MM.1S (cell line): ENCODE measurements around the gene ARHGEF7.

Source experiments
- DNase-seq: peaks from one replicate; pipeline ENCODE4 v3.0.0-alpha.2; 2015
- H2AFZ ChIP-seq: fragments of 300-600 bp; sonication (generic); 2 replicates; pipeline ENCODE4 v1.6.0; 2016; ENCODE audit warnings: antibody characterized with exemption, low read length
- H3F3A ChIP-seq: fragments of 300-600 bp; sonication (generic); 2 replicates; pipeline ENCODE4 v1.6.1; 2016; ENCODE audit warnings: mild to moderate bottlenecking, antibody characterized with exemption, low read length, moderate library complexity, mixed read lengths; ENCODE audit not compliant: insufficient read depth
- H3K27ac ChIP-seq: fragments of 300-600 bp; sonication (generic); 2 replicates; pipeline ENCODE4 v1.5.1; 2016; ENCODE audit warnings: mild to moderate bottlenecking, low read length
- H3K27me3 ChIP-seq: fragments of 300-600 bp; sonication (generic); replicated peaks from 2 replicates; pipeline ENCODE4 v1.6.0; 2016; ENCODE audit warnings: low read length; ENCODE audit not compliant: insufficient read depth
- H3K36me3 ChIP-seq: fragments of 300-600 bp; sonication (generic); replicated peaks from 2 replicates; pipeline ENCODE4 v1.6.1; 2016; ENCODE audit warnings: mild to moderate bottlenecking, low read length, mixed read lengths; ENCODE audit not compliant: insufficient read depth
- H3K4me1 ChIP-seq: fragments of 300-600 bp; sonication (generic); 2 replicates; pipeline ENCODE4 v1.6.1; 2016; ENCODE audit warnings: low read length, mixed read lengths
- H3K4me2 ChIP-seq: fragments of 300-600 bp; sonication (generic); 2 replicates; pipeline ENCODE4 v1.6.0; 2016; ENCODE audit warnings: low read depth, low read length
- H3K4me3 ChIP-seq: fragments of 300-600 bp; sonication (generic); 2 replicates; pipeline ENCODE4 v1.5.1; 2016; ENCODE audit warnings: low read length, mixed read lengths
- H3K79me2 ChIP-seq: fragments of 300-600 bp; sonication (generic); 2 replicates; pipeline ENCODE4 v1.6.1; 2016; ENCODE audit warnings: mixed run types, low read length, mixed read lengths
- H3K9ac ChIP-seq: fragments of 300-600 bp; sonication (generic); 2 replicates; pipeline ENCODE4 v1.6.1; 2016; ENCODE audit warnings: low read length, mixed read lengths
- H3K9me2 ChIP-seq: fragments of 300-600 bp; sonication (generic); replicated peaks from 2 replicates; pipeline ENCODE4 v1.6.1; 2016; ENCODE audit warnings: mild to moderate bottlenecking, low read length, mixed read lengths; ENCODE audit not compliant: insufficient read depth
- H3K9me3 ChIP-seq: fragments of 300-600 bp; sonication (generic); replicated peaks from 2 replicates; pipeline ENCODE4 v1.6.1; 2016; ENCODE audit warnings: mild to moderate bottlenecking, low read length, mixed read lengths; ENCODE audit not compliant: insufficient read depth
- H4K20me1 ChIP-seq: fragments of 300-600 bp; sonication (generic); 2 replicates; pipeline ENCODE4 v1.6.1; 2016; ENCODE audit warnings: mild to moderate bottlenecking, low read length, moderate library complexity, mixed read lengths; ENCODE audit not compliant: insufficient read depth
- EZH2 ChIP-seq: fragments of 300-600 bp; sonication (generic); optimal IDR thresholded peaks from 2 replicates; pipeline ENCODE3; 2017; ENCODE audit warnings: low read depth, mild to moderate bottlenecking, antibody characterized with exemption, low read length, mixed read lengths
- EZH2phosphoT487 ChIP-seq: fragments of 300-600 bp; sonication (generic); IDR thresholded peaks from 2 replicates; pipeline ENCODE4 v1.6.1; 2018; ENCODE audit warnings: antibody characterized with exemption, low read length
- TF ChIP-seq, protein P1 (sequence below): fragments of 300-600 bp; sonication (generic); IDR thresholded peaks from 2 replicates; pipeline ENCODE4 v1.5.1; 2016; ENCODE audit warnings: antibody characterized with exemption, low read length, mixed read lengths

The ARHGEF7 gene

DNA sequence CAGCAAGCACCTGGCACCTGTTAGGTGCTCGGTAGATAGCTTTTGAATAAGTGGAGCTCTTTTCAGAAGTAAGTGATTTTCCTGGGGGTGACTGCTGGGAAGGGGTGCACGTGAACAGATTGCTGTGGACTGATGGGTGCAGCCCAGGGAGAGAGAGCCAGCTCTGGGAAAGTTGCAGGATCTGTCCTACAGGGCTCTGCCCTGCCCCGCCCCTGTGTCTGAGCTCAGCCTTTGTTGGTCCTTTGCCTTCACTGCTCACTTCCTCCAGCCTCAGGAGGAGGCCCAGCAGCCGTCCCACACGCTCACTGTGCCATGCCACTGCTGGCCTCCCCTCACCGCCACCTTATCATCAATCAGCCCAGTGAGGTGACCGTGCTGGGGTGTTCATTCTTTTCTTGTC, 171.6 kb downstream of the ARHGEF7 start:
- DNase-seq = no peak
- TF ChIP-seq EZH2phosphoT487 = no peak
- TF ChIP-seq, protein P1, sequence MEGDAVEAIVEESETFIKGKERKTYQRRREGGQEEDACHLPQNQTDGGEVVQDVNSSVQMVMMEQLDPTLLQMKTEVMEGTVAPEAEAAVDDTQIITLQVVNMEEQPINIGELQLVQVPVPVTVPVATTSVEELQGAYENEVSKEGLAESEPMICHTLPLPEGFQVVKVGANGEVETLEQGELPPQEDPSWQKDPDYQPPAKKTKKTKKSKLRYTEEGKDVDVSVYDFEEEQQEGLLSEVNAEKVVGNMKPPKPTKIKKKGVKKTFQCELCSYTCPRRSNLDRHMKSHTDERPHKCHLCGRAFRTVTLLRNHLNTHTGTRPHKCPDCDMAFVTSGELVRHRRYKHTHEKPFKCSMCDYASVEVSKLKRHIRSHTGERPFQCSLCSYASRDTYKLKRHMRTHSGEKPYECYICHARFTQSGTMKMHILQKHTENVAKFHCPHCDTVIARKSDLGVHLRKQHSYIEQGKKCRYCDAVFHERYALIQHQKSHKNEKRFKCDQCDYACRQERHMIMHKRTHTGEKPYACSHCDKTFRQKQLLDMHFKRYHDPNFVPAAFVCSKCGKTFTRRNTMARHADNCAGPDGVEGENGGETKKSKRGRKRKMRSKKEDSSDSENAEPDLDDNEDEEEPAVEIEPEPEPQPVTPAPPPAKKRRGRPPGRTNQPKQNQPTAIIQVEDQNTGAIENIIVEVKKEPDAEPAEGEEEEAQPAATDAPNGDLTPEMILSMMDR = no peak
- TF ChIP-seq EZH2 = no peak
- Histone ChIP-seq H4K20me1 (no peaks in the 10 kb centered on the region), H3K4me2 (no peak overlapping the region), H3K9me3 (no peaks in the 10 kb centered on the region), H2AFZ (no peak overlapping the region), H3F3A (no peaks in the 10 kb centered on the region), H3K36me3 (no peaks in the 10 kb centered on the region), H3K79me2 (no peaks in the 10 kb centered on the region), H3K27me3 (no peaks in the 10 kb centered on the region), H3K4me1 (no peaks in the 10 kb centered on the region), H3K9me2 (no peaks in the 10 kb centered on the region), H3K27ac (no peak overlapping the region), H3K9ac (no peak overlapping the region), H3K4me3 (no peak overlapping the region)

DNA sequence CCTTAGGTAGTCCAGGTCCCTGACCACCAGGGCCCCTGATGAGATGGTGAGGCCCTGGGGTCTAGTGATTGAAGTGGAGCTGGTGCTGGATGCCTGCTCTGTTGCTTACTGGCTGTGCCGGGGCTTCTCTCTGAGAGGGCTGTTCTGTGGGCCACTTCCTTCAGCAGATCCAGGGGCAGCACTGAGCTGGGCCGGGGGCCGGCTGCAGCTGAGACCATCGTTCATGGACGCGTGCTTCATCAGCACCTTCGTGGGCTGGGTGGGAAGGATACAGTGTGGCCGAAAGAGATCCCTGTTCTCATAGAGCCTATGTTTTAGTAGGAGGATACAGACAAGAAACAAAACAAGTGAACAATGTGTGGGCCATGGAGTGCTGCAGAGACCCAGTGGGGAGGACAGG, 172.1 kb downstream of the ARHGEF7 start:
- no peaks in the 10 kb centered on the region for H3K9me2 ChIP-seq
- H3K36me3 ChIP-seq = no peaks in the 10 kb centered on the region; the same call in 1 of the 2 replicates
- H3K27me3 ChIP-seq = no peaks in the 10 kb centered on the region
- no peak overlapping the region for H3K4me2 ChIP-seq
- H3K4me3 ChIP-seq = no peak overlapping the region
- H3K27ac ChIP-seq = no peak overlapping the region
- no peaks in the 10 kb centered on the region for H4K20me1 ChIP-seq
- TF ChIP-seq EZH2phosphoT487 = no peak
- TF ChIP-seq, protein P1 = no peak
- no peak for TF ChIP-seq EZH2
- no peak overlapping the region for H3K9ac ChIP-seq
- no peaks in the 10 kb centered on the region for H3K9me3 ChIP-seq
- no peak for DNase-seq
- H2AFZ ChIP-seq = no peak overlapping the region
- H3F3A ChIP-seq = no peaks in the 10 kb centered on the region
- H3K4me1 ChIP-seq = no peaks in the 10 kb centered on the region
- no peaks in the 10 kb centered on the region for H3K79me2 ChIP-seq

DNA sequence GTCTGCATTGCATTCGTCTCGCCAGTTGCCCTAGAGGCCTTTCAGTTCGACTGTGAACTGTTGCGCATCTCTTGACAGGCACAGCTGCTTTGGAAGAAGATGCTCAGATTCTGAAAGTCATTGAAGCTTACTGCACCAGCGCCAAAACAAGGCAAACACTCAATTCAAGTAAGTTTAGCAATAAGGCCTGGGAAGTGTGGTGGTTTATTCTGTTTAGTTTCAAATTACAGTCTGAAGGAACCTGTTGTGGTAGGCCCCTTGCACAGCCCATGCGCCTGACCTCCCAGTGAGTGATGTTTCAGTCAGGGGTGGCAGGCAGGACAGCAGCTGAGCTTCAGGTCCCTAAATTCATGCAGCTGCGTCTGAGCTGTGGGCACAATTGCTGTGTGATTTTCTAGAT, 173.2 kb downstream of the ARHGEF7 start:
- H3K79me2 ChIP-seq = no peaks in the 10 kb centered on the region

More for the DNA sequence above, 173.2 kb downstream of the ARHGEF7 start:
- Histone ChIP-seq H3K9me2 (no peaks in the 10 kb centered on the region), H3K27ac (no peak overlapping the region), H3K9me3 (no peaks in the 10 kb centered on the region), H3K4me3 (no peak overlapping the region), H2AFZ (no peak overlapping the region), H3K4me1 (no peaks in the 10 kb centered on the region), H4K20me1 (no peaks in the 10 kb centered on the region), H3K27me3 (no peaks in the 10 kb centered on the region), H3F3A (no peaks in the 10 kb centered on the region), H3K36me3 (no peaks in the 10 kb centered on the region; the same call in 1 of the 2 replicates), H3K4me2 (no peak overlapping the region), H3K9ac (no peak overlapping the region)
- no peak for DNase-seq
- TF ChIP-seq, protein P1 = no peak
- no peak for TF ChIP-seq EZH2phosphoT487
- no peak for TF ChIP-seq EZH2
